Colonic mucosa (tissue), 4 donors: ENCODE results near the gene PHKA2. TPM values are rescaled to one million over a fixed set of nuclear protein-coding genes. Genes with fewer than 3 reads are reported as not detected.
A peak's percentile ranks its signal among the peaks of the same experiment; 100 is the strongest.
"Not testable (repeated sequence)": the region's sequence is repeated elsewhere in the genome, so short reads cannot be mapped to it uniquely, and the experiment has no call there.

Source experiments
- DNase-seq: peaks from one replicate; pipeline ENCODE4 v3.0.0-alpha.2; 2020
- H3K27ac ChIP-seq: fragments of 200-600 bp; one replicate; pipeline ENCODE4 v1.8.0; 2021
- H3K27me3 ChIP-seq: fragments of 200-600 bp; one replicate; pipeline ENCODE4 v1.8.0; 2021
- H3K36me3 ChIP-seq: fragments of 200-600 bp; one replicate; pipeline ENCODE4 v1.8.0; 2021
- H3K4me1 ChIP-seq: fragments of 200-600 bp; one replicate; pipeline ENCODE4 v1.8.0; 2021; ENCODE audit warnings: mild to moderate bottlenecking
- H3K4me3 ChIP-seq: fragments of 200-600 bp; one replicate; pipeline ENCODE4 v1.8.0; 2021
- H3K9ac ChIP-seq, 2 donors: one replicate each; pipeline ENCODE4 v1.7.0; 2013; ENCODE audit warnings: control low read depth in 2 of 2, low read depth in 2 of 2, low read length in 2 of 2
- H3K9me3 ChIP-seq: fragments of 200-600 bp; one replicate; pipeline ENCODE4 v1.8.0; 2021
- CTCF ChIP-seq: fragments of 200-600 bp; IDR thresholded peaks from one replicate; pipeline ENCODE4 v1.8.0; 2022; ENCODE audit warnings: antibody characterized with exemption, mild to moderate bottlenecking
- intact Hi-C: fragments of 100-400 bp; cut with DNase I; formaldehyde crosslinking; loops from one replicate; pipeline ENCODE4 v1.14.1; 2022
- total RNA-seq, 2 donors: library from RNA; stranded (reverse); fragmentation: NEBNext Ultra II Directional in 1 of 2; extraction: Animal tissue kit (Norgen Biotek cat#: 25700) in 1 of 2; gene quantifications; one replicate each; pipeline ENCODE4 v1.2.1, GENCODE V29; 2021
- donor health status: healthy.
- donor health status: DM: no; HTN: no; CAD: no.
- donor health status: DM: no; HTN: no; CAD: no.

Gene PHKA2
- total RNA-seq, 2 donors from 2014 or later = 22.8 to 38.6 TPM

- no peaks in the 10 kb centered on the region for H3K4me1 ChIP-seq
- H3K4me3 ChIP-seq = no peak overlapping the region
- no peaks in the 10 kb centered on the region for H3K9me3 ChIP-seq
- peak; percentile 38 for TF ChIP-seq CTCF
- no peaks in the 10 kb centered on the region for H3K27me3 ChIP-seq
- peak; percentile 20 for DNase-seq
- intact Hi-C loops = no loop called here
- no peak overlapping the region for H3K9ac ChIP-seq
- H3K36me3 ChIP-seq = no peaks in the 10 kb centered on the region
- H3K27ac ChIP-seq = no peak overlapping the region
These were observed 33.4 kb upstream of the PHKA2 start for GRCh38 chrX:19017271-19017670.

- H3K4me3 ChIP-seq, H3K27me3 ChIP-seq, H3K9me3 ChIP-seq, H3K9ac ChIP-seq, DNase-seq, intact Hi-C loops, H3K4me1 ChIP-seq, H3K27ac ChIP-seq, H3K36me3 ChIP-seq: not testable (repeated sequence)
These were observed 32.7 kb upstream of the PHKA2 start for GRCh38 chrX:19016614-19017013.

GRCh38 chrX:19007868-19008267 is 24.0 kb upstream of the PHKA2 start:
- H3K9me3 ChIP-seq = no peaks in the 10 kb centered on the region
- no peak for TF ChIP-seq CTCF
- H3K36me3 ChIP-seq = no peaks in the 10 kb centered on the region
- no peaks in the 10 kb centered on the region for H3K4me1 ChIP-seq
- no peak overlapping the region for H3K27ac ChIP-seq
- no peaks in the 10 kb centered on the region for H3K27me3 ChIP-seq
- DNase-seq = no peak
- intact Hi-C loops = loop anchor here (10.0 kb wide), 1 partner anchor 613 kb away; no protein-coding TSS in a partner anchor
- H3K9ac ChIP-seq = no peak overlapping the region
- H3K4me3 ChIP-seq = no peak overlapping the region

GRCh38 chrX:19007011-19007410 is 23.1 kb upstream of the PHKA2 start:
- intact Hi-C loops = loop anchor here (10.0 kb wide), 1 partner anchor 612 kb away; no protein-coding TSS in a partner anchor
- no peaks in the 10 kb centered on the region for H3K9me3 ChIP-seq
- no peaks in the 10 kb centered on the region for H3K27me3 ChIP-seq
- no peaks in the 10 kb centered on the region for H3K4me1 ChIP-seq
- no peak for DNase-seq
- H3K9ac ChIP-seq = no peak overlapping the region
- no peaks in the 10 kb centered on the region for H3K36me3 ChIP-seq
- TF ChIP-seq CTCF = no peak
- H3K4me3 ChIP-seq = no peak overlapping the region
- no peak overlapping the region for H3K27ac ChIP-seq

- Histone ChIP-seq H3K27ac (no peak overlapping the region), H3K9me3 (no peaks in the 10 kb centered on the region), H3K9ac (no peak overlapping the region), H3K4me3 (no peak overlapping the region), H3K36me3 (no peaks in the 10 kb centered on the region), H3K27me3 (no peaks in the 10 kb centered on the region), H3K4me1 (no peaks in the 10 kb centered on the region)
- TF ChIP-seq CTCF = peak; percentile 17
- intact Hi-C loops = loop anchor here (10.0 kb wide), 1 partner anchor 611 kb away; no protein-coding TSS in a partner anchor
- DNase-seq = no peak
These were observed 22.0 kb upstream of the PHKA2 start for GRCh38 chrX:19005909-19006308.

GRCh38 chrX:19003756-19004155 is 19.8 kb upstream of the PHKA2 start:
- Histone ChIP-seq H3K36me3 (no peaks in the 10 kb centered on the region), H3K4me1 (no peaks in the 10 kb centered on the region), H3K27ac (no peak overlapping the region), H3K9ac (no peak overlapping the region), H3K9me3 (no peaks in the 10 kb centered on the region), H3K4me3 (no peak overlapping the region), H3K27me3 (no peaks in the 10 kb centered on the region)
- no peak for TF ChIP-seq CTCF
- no peak for DNase-seq
- intact Hi-C loops = loop anchor here (10.0 kb wide), 1 partner anchor 609 kb away; no protein-coding TSS in a partner anchor
